Thoracic aorta (tissue), 2 donors: Measurements from ENCODE around the gene HSD17B14. TPM values are rescaled to one million over a fixed set of nuclear protein-coding genes. Genes with fewer than 3 reads are reported as not detected.
A peak's percentile ranks its signal among the peaks of the same experiment; 100 is the strongest.

ENCODE experiments used
- ATAC-seq: fragments of 150-250 bp; one replicate; pipeline ENCODE4 v1.8.0; 2017; ENCODE audit warnings: low read depth; ENCODE audit not compliant: insufficient number of reproducible peaks, low FRiP score
- DNase-seq: peaks from one replicate; pipeline ENCODE4 v3.0.0-alpha.2; 2020; ENCODE audit warnings: low spot score
- H3K27ac ChIP-seq, 2 donors: fragments of 200-600 bp; sonication (generic); 1 replicate in 1 of 2; 2 replicates in 1 of 2; pipeline ENCODE4 v1.5.1; 2016; ENCODE audit warnings: mild to moderate bottlenecking in 2 of 2, moderate library complexity in 2 of 2
- H3K27me3 ChIP-seq: fragments of 200-600 bp; sonication (generic); replicated peaks from 2 replicates; pipeline ENCODE4 v1.6.0; 2016; ENCODE audit warnings: mild to moderate bottlenecking; ENCODE audit not compliant: insufficient read depth
- H3K36me3 ChIP-seq: fragments of 200-600 bp; sonication (generic); one replicate; pipeline ENCODE4 v1.5.1; 2016
- H3K4me1 ChIP-seq, 2 donors: fragments of 200-600 bp; sonication (generic); 1 replicate in 1 of 2; 2 replicates in 1 of 2; pipeline versions ENCODE4 v1.5.1 to v1.6.0; 2016; ENCODE audit warnings: low read depth in 2 of 2, mild to moderate bottlenecking in 1 of 2; ENCODE audit not compliant: control insufficient read depth in 1 of 2
- H3K4me3 ChIP-seq: fragments of 200-600 bp; sonication (generic); 2 replicates; pipeline ENCODE4 v1.5.1; 2016; ENCODE audit warnings: mild to moderate bottlenecking
- H3K9me3 ChIP-seq: fragments of 200-600 bp; sonication (generic); 2 replicates; pipeline ENCODE4 v1.5.1; 2016
- total RNA-seq, 2 donors: library from RNA; depleted of rRNA; stranded (reverse); fragments of >200 nt; gene quantifications; one replicate each; pipeline versions ENCODE4 v1.1.0 to v1.2.3, GENCODE V29; 2016
- TF ChIP-seq, protein P1 (sequence below): fragments of 200-600 bp; sonication (generic); IDR thresholded peaks from one replicate; pipeline ENCODE4 v1.5.1; 2019; ENCODE audit warnings: antibody characterized with exemption

HSD17B14 gene
- total RNA-seq, 2 donors from 2014 or later = 10.2 to 16.8 TPM

DNA sequence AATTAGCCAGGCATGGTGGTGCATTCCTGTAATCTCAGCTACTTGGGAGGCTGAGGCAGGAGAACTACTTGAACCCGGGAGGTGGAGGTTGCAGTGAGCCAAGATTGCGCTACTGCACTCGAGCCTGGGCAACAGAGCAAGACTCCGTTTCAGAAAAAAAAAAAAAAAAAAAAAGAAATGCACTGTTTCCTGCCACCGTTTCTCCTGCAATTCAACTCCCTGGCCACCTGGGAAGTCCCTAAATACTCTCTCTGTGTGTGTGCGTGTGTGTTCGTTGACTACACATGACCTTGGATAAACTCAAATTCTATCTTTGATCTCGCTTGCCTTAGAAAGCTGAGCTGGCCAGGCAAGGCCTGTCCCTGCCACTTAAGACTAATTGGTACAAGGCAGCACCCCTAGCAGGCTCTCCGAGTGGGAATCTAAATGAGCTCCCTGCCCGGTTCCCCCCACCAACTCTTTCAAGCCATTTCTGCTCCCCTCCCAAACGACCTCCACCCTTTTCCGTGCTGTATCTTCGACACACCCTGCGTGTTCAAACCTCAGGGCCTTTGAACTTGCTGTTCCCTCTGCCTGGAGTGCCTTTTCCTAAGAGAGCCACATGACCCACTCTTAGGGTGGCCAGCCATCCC, 20.3 kb downstream of the HSD17B14 start:
- Histone ChIP-seq H3K9me3 (no peaks in the 10 kb centered on the region), H3K4me1 (peaks cover 6 to 24% of the 10 kb centered on the region in 2 donors), H3K4me3 (no peak overlapping the region), H3K27me3 (no peaks in the 10 kb centered on the region), H3K27ac (peak overlapping the region in 1 of 2 donors; percentile 46), H3K36me3 (no peaks in the 10 kb centered on the region)
- DNase-seq (no peak), ATAC-seq (no peak)
- TF ChIP-seq, protein P1, sequence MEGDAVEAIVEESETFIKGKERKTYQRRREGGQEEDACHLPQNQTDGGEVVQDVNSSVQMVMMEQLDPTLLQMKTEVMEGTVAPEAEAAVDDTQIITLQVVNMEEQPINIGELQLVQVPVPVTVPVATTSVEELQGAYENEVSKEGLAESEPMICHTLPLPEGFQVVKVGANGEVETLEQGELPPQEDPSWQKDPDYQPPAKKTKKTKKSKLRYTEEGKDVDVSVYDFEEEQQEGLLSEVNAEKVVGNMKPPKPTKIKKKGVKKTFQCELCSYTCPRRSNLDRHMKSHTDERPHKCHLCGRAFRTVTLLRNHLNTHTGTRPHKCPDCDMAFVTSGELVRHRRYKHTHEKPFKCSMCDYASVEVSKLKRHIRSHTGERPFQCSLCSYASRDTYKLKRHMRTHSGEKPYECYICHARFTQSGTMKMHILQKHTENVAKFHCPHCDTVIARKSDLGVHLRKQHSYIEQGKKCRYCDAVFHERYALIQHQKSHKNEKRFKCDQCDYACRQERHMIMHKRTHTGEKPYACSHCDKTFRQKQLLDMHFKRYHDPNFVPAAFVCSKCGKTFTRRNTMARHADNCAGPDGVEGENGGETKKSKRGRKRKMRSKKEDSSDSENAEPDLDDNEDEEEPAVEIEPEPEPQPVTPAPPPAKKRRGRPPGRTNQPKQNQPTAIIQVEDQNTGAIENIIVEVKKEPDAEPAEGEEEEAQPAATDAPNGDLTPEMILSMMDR = no peak

DNA sequence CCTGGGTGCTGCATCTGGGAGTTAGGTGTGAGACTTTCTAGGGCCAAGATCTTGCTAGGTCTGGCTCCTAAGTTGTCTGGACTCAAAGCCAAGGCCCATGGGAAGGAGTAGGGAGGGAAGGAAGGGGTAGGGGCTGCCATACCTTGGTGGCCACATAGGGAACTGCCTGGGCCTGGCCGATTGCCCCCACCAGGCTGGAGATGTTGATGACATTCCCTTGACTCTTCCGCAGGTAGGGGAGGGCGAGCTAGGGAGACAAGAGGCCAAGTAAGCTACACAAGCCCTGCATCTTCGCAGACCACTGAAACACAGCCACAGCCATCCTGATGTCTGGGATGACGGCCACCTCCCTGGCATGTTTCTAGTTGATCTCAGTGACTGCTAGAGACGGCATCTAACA, 21.4 kb downstream of the HSD17B14 start:
- DNase-seq = no peak
- peaks cover 11 to 28% of the 10 kb centered on the region in 2 donors for H3K4me1 ChIP-seq

DNA sequence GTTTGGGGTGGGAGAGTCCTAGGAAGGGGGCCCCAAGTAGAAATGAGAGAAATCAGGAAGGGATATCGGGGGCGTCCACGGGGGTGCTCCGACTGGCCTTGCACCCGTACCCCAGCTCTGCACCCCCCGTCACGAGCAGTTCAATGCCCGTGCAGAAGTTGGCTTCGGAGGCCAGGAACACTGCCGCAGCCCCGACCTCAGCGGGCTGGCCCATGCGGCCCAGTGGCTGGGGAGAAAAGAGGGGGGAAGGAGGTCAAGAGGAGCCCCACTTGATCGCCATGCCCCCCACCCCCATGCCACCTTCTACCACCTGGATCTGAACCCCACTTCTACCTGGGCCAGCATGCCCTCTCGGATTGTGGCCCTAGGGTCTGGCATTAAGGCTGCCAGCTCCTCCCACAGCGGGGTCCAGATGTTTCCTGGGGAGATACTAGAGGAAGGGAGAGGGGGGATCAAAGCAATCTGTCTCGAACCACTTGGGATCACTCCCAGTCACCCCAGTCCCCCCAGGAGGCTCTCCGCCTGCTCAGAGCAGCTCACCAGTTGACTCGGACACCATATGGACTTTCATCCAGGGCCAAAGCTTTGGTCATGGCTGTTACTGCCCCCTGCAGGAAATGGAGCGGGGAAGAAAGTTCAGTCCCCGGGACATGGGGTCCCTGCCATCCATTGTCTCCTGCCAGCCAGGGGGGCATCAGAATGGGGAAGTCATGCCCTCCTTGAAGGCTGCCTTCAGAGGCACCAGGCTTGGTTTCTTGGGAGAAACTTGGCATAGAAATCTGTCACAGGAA, 23.0 kb downstream of the HSD17B14 start:
- ATAC-seq (no peak), DNase-seq (no peak)
- peak overlapping the region; percentile 81 to 91 for H3K27ac ChIP-seq
- TF ChIP-seq, protein P1 = peak; percentile 8
- peaks cover 6 to 25% of the 10 kb centered on the region in 2 donors for H3K4me1 ChIP-seq
- no peaks in the 10 kb centered on the region for H3K9me3 ChIP-seq
- H3K27me3 ChIP-seq = no peaks in the 10 kb centered on the region
- no peak overlapping the region for H3K4me3 ChIP-seq
- no peaks in the 10 kb centered on the region for H3K36me3 ChIP-seq

More for the DNA sequence above, 21.4 kb downstream of the HSD17B14 start:
- H3K4me3 ChIP-seq = no peak overlapping the region
- TF ChIP-seq, protein P1 = no peak
- ATAC-seq = no peak
- no peaks in the 10 kb centered on the region for H3K36me3 ChIP-seq
- H3K27me3 ChIP-seq = no peaks in the 10 kb centered on the region
- peak overlapping the region in 1 of 2 donors; percentile 15 for H3K27ac ChIP-seq
- H3K9me3 ChIP-seq = no peaks in the 10 kb centered on the region

DNA sequence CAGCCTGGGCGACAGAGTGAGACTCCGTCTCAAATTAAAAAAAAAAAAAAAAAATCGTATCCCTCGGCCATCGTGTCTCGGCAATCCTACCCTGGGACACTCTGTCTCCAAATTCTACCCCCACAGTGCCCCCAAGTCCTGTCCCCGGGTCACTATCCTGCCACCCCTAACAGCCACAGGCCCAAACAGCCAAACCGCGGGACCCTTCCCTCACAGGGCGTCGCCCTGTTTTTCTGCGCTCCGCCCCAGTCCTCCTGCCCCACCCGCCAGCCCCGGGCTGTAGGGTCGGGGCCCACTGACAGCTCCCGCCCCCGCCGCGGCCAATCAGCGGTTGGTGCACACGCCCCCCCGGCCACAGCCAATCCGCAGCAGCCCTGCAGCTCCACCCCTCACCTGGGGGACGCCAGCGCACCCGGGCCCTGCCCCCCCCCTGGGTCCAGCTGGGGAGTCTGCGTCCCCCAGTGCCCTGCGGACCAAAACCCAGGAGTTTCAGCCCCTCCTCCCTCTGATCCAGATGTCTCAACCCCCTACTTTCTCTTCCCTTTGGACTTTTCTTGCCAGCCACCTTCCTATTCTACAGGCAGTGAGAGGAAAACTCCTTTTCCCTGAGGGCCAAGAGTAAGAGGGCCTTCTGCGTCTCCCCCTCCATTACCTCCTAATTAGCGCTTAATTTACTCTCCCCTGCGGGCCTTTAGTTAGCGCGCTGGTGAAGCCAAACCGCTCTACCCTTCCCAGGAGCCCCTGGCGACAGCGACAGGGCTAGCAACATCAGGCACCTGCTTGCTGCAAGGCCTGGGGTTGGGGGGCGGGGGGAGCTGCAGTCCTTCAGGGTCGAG, 24.0 kb downstream of the HSD17B14 start:
- Histone ChIP-seq H3K4me1 (peaks cover 6 to 25% of the 10 kb centered on the region in 2 donors), H3K27me3 (no peaks in the 10 kb centered on the region), H3K36me3 (peaks cover 4% of the 10 kb centered on the region), H3K27ac (peak overlapping the region; percentile 81 to 91), H3K9me3 (no peaks in the 10 kb centered on the region), H3K4me3 (peak overlapping the region; percentile 83)
- ATAC-seq (peak; percentile 70), DNase-seq (peak; percentile 59)
- TF ChIP-seq, protein P1 = no peak
